ENCODE measurements around the gene LSM14B. TPM values are rescaled to one million over a fixed set of nuclear protein-coding genes. Genes with fewer than 3 reads are reported as not detected.

Gene LSM14B
- total RNA-seq, 1 experiment from 2014 or later = 51.3 TPM

DNA sequence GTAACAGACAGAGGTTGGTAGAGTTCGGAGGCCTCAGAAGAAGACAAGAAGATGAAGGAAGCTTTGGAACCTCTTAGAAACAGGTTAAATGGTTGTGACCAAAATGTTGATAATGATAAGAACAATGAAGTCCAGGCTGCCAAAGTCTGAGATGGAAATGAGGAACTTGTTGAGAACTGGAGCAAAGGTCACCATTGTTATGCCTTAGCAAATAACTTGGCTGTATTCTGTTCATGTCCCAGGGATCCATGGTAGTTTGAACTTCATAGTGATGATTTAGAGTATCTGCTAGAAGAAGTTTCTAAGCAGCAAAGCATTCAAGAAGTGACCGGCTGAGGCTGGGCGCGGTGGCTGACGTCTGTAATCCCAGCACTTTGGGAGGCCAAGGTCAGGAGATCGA is 11.1 kb upstream of the LSM14B start:
- Histone ChIP-seq H3K27me3 (ENCODE audit: insufficient read depth, low read length) (no peaks in the 10 kb centered on the region), H3K79me2 (ENCODE audit: insufficient read depth, low read length) (no peaks in the 10 kb centered on the region), H2AFZ (ENCODE audit: low read depth, low read length, poor library complexity, severe bottlenecking) (no peak overlapping the region), H3K4me1 (ENCODE audit: control insufficient read depth in 1 of 2, insufficient read depth in 2 of 2, low read length in 2 of 2) (no peaks in the 10 kb centered on the region), H3K9ac (ENCODE audit: low read length) (no peak overlapping the region), H4K20me1 (ENCODE audit: insufficient read depth) (no peaks in the 10 kb centered on the region), H3K4me2 (ENCODE audit: low read length) (no peak overlapping the region), H3K27ac (ENCODE audit: low read depth, low read length) (no peak overlapping the region), H3K36me3 (ENCODE audit: control insufficient read depth in 1 of 2, insufficient read depth in 2 of 2, low read length in 2 of 2) (no peaks in the 10 kb centered on the region), H3K9me3 (ENCODE audit: control insufficient read depth in 1 of 2, insufficient read depth in 1 of 2, low read depth in 1 of 2, low read length in 2 of 2) (peaks cover 11 to 12% of the 10 kb centered on the region in 2 experiments; a peak in 3 of 4 replicates), H3K4me3 (replicated peaks in 1 of 2; ENCODE audit: low read depth in 1 of 2, low read length in 2 of 2) (no peak overlapping the region), H3K9me2 (ENCODE audit: insufficient read depth) (no peaks in the 10 kb centered on the region)
- CTCF ChIA-PET = no interaction called here
- TF ChIP-seq, protein P1, sequence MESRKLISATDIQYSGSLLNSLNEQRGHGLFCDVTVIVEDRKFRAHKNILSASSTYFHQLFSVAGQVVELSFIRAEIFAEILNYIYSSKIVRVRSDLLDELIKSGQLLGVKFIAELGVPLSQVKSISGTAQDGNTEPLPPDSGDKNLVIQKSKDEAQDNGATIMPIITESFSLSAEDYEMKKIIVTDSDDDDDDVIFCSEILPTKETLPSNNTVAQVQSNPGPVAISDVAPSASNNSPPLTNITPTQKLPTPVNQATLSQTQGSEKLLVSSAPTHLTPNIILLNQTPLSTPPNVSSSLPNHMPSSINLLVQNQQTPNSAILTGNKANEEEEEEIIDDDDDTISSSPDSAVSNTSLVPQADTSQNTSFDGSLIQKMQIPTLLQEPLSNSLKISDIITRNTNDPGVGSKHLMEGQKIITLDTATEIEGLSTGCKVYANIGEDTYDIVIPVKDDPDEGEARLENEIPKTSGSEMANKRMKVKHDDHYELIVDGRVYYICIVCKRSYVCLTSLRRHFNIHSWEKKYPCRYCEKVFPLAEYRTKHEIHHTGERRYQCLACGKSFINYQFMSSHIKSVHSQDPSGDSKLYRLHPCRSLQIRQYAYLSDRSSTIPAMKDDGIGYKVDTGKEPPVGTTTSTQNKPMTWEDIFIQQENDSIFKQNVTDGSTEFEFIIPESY (IDR thresholded peaks at IDR 0.05; ENCODE audit: extremely low read depth, insufficient replicate concordance, low read length) = no peak
- TF ChIP-seq, protein P2, sequence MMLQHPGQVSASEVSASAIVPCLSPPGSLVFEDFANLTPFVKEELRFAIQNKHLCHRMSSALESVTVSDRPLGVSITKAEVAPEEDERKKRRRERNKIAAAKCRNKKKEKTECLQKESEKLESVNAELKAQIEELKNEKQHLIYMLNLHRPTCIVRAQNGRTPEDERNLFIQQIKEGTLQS (IDR thresholded peaks at IDR 0.05) = no peak
- no peak for TF ChIP-seq EZH2 (IDR thresholded peaks at IDR 0.05)
- no peak for TF ChIP-seq EGR1 (IDR thresholded peaks at IDR 0.05; ENCODE audit: low read depth)
- TF ChIP-seq ZFX (IDR thresholded peaks at IDR 0.05) = no peak
- no peak for TF ChIP-seq RAD21 (IDR thresholded peaks at IDR 0.05; ENCODE audit: low read depth)
- TF ChIP-seq CBX3 (IDR thresholded peaks at IDR 0.05; ENCODE audit: low read depth) = no peak
- TF ChIP-seq POLR2A (IDR thresholded peaks at IDR 0.05; ENCODE audit: borderline replicate concordance, extremely low read depth, insufficient read depth, insufficient read length) = no peak
- no peak for TF ChIP-seq SIN3A (IDR thresholded peaks at IDR 0.05; ENCODE audit: low read depth)
- no peak for TF ChIP-seq SRF (IDR thresholded peaks at IDR 0.05; ENCODE audit: low read depth)
- DNase-seq (ENCODE audit: low read depth, low spot score) (no peak), ATAC-seq (no peak)
- RAD21 ChIA-PET (ENCODE audit: low non-redundant PET in 1 of 2, low total read pairs in 2 of 2, uncharacterized antibody in 2 of 2, unreplicated experiment in 2 of 2) = no interaction called here
- POLR2A ChIA-PET = no interaction called here
- intact Hi-C loops (cut with micrococcal nuclease) = no loop called here
- BruUV-seq (replicated peaks) = no TSS peak

DNA sequence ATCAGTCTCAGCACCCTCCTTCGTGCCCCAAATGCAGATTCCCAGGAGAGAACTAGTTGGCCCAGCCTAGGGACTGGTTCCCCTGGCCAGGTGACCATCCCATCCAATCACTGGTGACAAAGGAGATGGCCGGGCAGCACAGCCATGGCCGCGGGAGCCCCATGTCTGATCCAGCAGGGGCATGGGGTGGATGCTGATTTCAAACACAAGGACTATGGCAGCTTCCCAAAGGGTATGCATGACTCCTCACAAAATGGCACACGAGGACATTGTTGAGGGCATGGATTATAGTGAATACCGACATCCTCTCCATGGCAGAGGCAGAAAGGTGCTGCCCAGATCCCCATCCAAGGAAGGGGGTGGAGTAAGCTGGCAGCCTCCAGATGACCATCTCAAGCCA is 9.9 kb upstream of the LSM14B start:
- no peak overlapping the region for H3K4me3 ChIP-seq (replicated peaks in 1 of 2; ENCODE audit: low read depth in 1 of 2, low read length in 2 of 2)
- H3K79me2 ChIP-seq (ENCODE audit: insufficient read depth, low read length) = no peaks in the 10 kb centered on the region
- H3K4me1 ChIP-seq (ENCODE audit: control insufficient read depth in 1 of 2, insufficient read depth in 2 of 2, low read length in 2 of 2) = no peaks in the 10 kb centered on the region
- H3K4me2 ChIP-seq (ENCODE audit: low read length) = no peak overlapping the region
- H4K20me1 ChIP-seq (ENCODE audit: insufficient read depth) = no peaks in the 10 kb centered on the region
- CTCF ChIA-PET = no interaction called here
- no peaks in the 10 kb centered on the region for H3K9me2 ChIP-seq (ENCODE audit: insufficient read depth)
- intact Hi-C loops (cut with micrococcal nuclease) = no loop called here
- no TSS peak for BruUV-seq (replicated peaks)
- peaks cover 7 to 12% of the 10 kb centered on the region in 2 experiments; a peak in 3 of 4 replicates for H3K9me3 ChIP-seq (ENCODE audit: control insufficient read depth in 1 of 2, insufficient read depth in 1 of 2, low read depth in 1 of 2, low read length in 2 of 2)
- ATAC-seq = no peak
- no peak overlapping the region for H3K27ac ChIP-seq (ENCODE audit: low read depth, low read length)
- POLR2A ChIA-PET = no interaction called here
- H3K36me3 ChIP-seq (ENCODE audit: control insufficient read depth in 1 of 2, insufficient read depth in 2 of 2, low read length in 2 of 2) = no peaks in the 10 kb centered on the region
- RAD21 ChIA-PET (ENCODE audit: low non-redundant PET in 1 of 2, low total read pairs in 2 of 2, uncharacterized antibody in 2 of 2, unreplicated experiment in 2 of 2) = no interaction called here
- no peak overlapping the region for H3K9ac ChIP-seq (ENCODE audit: low read length)
- H2AFZ ChIP-seq (ENCODE audit: low read depth, low read length, poor library complexity, severe bottlenecking) = no peak overlapping the region
- DNase-seq (ENCODE audit: low read depth, low spot score) = no peak
- no peaks in the 10 kb centered on the region for H3K27me3 ChIP-seq (ENCODE audit: insufficient read depth, low read length)
- TF ChIP-seq, protein P3, sequence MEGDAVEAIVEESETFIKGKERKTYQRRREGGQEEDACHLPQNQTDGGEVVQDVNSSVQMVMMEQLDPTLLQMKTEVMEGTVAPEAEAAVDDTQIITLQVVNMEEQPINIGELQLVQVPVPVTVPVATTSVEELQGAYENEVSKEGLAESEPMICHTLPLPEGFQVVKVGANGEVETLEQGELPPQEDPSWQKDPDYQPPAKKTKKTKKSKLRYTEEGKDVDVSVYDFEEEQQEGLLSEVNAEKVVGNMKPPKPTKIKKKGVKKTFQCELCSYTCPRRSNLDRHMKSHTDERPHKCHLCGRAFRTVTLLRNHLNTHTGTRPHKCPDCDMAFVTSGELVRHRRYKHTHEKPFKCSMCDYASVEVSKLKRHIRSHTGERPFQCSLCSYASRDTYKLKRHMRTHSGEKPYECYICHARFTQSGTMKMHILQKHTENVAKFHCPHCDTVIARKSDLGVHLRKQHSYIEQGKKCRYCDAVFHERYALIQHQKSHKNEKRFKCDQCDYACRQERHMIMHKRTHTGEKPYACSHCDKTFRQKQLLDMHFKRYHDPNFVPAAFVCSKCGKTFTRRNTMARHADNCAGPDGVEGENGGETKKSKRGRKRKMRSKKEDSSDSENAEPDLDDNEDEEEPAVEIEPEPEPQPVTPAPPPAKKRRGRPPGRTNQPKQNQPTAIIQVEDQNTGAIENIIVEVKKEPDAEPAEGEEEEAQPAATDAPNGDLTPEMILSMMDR (IDR thresholded peaks at IDR 0.05 in 2 of 3, conservative IDR thresholded peaks at IDR 0.05 in 1 of 3; ENCODE audit: borderline replicate concordance in 1 of 3, insufficient read depth in 1 of 3, low read depth in 2 of 3, low read length in 2 of 3) = no peak
- TF ChIP-seq, protein P4, sequence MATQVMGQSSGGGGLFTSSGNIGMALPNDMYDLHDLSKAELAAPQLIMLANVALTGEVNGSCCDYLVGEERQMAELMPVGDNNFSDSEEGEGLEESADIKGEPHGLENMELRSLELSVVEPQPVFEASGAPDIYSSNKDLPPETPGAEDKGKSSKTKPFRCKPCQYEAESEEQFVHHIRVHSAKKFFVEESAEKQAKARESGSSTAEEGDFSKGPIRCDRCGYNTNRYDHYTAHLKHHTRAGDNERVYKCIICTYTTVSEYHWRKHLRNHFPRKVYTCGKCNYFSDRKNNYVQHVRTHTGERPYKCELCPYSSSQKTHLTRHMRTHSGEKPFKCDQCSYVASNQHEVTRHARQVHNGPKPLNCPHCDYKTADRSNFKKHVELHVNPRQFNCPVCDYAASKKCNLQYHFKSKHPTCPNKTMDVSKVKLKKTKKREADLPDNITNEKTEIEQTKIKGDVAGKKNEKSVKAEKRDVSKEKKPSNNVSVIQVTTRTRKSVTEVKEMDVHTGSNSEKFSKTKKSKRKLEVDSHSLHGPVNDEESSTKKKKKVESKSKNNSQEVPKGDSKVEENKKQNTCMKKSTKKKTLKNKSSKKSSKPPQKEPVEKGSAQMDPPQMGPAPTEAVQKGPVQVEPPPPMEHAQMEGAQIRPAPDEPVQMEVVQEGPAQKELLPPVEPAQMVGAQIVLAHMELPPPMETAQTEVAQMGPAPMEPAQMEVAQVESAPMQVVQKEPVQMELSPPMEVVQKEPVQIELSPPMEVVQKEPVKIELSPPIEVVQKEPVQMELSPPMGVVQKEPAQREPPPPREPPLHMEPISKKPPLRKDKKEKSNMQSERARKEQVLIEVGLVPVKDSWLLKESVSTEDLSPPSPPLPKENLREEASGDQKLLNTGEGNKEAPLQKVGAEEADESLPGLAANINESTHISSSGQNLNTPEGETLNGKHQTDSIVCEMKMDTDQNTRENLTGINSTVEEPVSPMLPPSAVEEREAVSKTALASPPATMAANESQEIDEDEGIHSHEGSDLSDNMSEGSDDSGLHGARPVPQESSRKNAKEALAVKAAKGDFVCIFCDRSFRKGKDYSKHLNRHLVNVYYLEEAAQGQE (IDR thresholded peaks at IDR 0.05; ENCODE audit: low read depth) = no peak
- TF ChIP-seq EZH2phosphoT487 (IDR thresholded peaks at IDR 0.05; ENCODE audit: borderline replicate concordance) = no peak
- no peak for TF ChIP-seq ZNF274 (IDR thresholded peaks at IDR 0.05; ENCODE audit: low read depth, low read length)
- no peak for TF ChIP-seq EZH2 (IDR thresholded peaks at IDR 0.05)
